Thymus (tissue), 11 donors: ENCODE data around the gene GABRB1. TPM values are rescaled to one million over a fixed set of nuclear protein-coding genes. Genes with fewer than 3 reads are reported as not detected.

ENCODE experiments used
- DNase-seq, 9 donors: peaks; one replicate each; pipeline ENCODE4 v3.0.0-alpha.2; 2013; ENCODE audit warnings: low spot score in 9 of 9, low read depth in 6 of 9, missing footprints in 1 of 9
- H3K27ac ChIP-seq, 2 donors: one replicate each; pipeline ENCODE4 v1.5.1; 2013; ENCODE audit warnings: control low read depth in 1 of 2, low read depth in 1 of 2, low read length in 1 of 2, mild to moderate bottlenecking in 1 of 2, moderate library complexity in 1 of 2
- H3K27me3 ChIP-seq, 2 donors: one replicate each; pipeline ENCODE4 v1.5.1; 2013; ENCODE audit warnings: low read length in 1 of 2; ENCODE audit not compliant: control insufficient read depth in 2 of 2, insufficient read depth in 1 of 2
- H3K36me3 ChIP-seq, 2 donors: one replicate each; pipeline ENCODE4 v1.5.1; 2013; ENCODE audit warnings: low read length in 1 of 2, mild to moderate bottlenecking in 1 of 2, moderate library complexity in 1 of 2; ENCODE audit not compliant: control insufficient read depth in 2 of 2, insufficient read depth in 2 of 2
- H3K4me1 ChIP-seq, 2 donors: one replicate each; pipeline ENCODE4 v1.5.1; 2013; ENCODE audit warnings: low read length in 2 of 2; ENCODE audit not compliant: control insufficient read depth in 2 of 2, insufficient read depth in 2 of 2
- H3K4me3 ChIP-seq, 2 donors: one replicate each; pipeline ENCODE4 v1.5.1; 2013; ENCODE audit warnings: low read length in 2 of 2, control low read depth in 1 of 2, mild to moderate bottlenecking in 1 of 2
- H3K9me3 ChIP-seq, 2 donors: one replicate each; pipeline ENCODE4 v1.5.1; 2013; ENCODE audit warnings: low read length in 1 of 2, mild to moderate bottlenecking in 1 of 2; ENCODE audit not compliant: control insufficient read depth in 2 of 2, insufficient read depth in 1 of 2
- WGBS: extraction: QIAGEN DNeasy Blood & Tissue Kit; methylation state at CpG from one replicate; pipeline ENCODE4 v1.1.7; 2013; 5-methylcytosine and 5-hydroxymethylcytosine counted together
- polyA plus RNA-seq: library from polyadenylated mRNA; stranded (reverse); fragments of 200-250 nt; gene quantifications from one replicate; pipeline ENCODE4 v1.2.3, GENCODE V29; 2013
- total RNA-seq: library from RNA; stranded (reverse); fragments of 120-200 nt; gene quantifications from one replicate; pipeline ENCODE4 v1.2.4, GENCODE V29; 2013
- donor health status: healthy.

The GABRB1 gene
- total and polyA plus RNA-seq, 2 donors: under 0.01 to 0.02 TPM

- Histone ChIP-seq H3K36me3 (no peaks in the 10 kb centered on the region), H3K27me3 (no peaks in the 10 kb centered on the region), H3K4me1 (peaks cover 7% of the 10 kb centered on the region in 2 donors), H3K27ac (peak overlapping the region; percentile 25 to 48), H3K9me3 (no peaks in the 10 kb centered on the region), H3K4me3 (peak overlapping the region; percentile 73 to 81)
- peak in 3 of 9 donors; percentile 5 to 13 (median 13) for DNase-seq
- 19% methylated on average over 6 of the region's 6 CpGs for WGBS
These were observed 431.4 kb downstream of the GABRB1 start for GRCh38 chr4:47462799-47463234.

DNA sequence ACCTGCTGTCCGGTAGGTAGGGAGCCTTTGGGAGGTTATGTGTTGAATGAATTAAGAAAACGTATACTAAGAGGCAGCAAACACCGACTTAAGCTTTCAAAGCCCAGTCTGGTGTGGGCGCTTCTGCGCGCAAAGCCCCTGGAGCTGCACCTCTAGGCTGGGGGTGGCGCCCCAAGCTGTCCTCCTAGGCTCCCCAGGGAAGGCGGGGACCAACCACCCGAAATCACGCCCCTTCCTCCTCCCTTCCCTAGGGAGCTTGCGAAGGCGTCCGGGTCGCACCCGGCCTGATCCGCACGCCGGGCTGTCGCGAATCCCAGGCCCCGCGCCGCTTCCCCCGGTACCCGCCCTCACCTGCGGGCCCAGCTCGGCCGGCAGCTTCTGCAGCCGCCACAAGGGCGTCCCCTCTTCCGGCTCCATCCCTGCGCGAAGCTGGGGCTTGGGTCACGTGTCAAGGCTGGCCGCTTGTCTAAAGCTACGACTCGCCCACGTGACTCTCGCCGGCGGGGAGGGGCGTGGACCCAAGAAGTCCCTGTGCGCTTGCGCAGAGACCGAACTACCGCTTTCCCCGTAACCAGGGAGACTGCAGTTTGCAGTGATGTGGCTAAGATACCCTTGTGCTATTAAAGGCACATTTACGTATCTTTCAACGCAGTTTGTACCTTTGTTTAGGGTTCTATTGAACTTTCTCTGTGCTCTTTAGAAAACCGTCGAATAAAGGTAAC lies 432.0 kb downstream of the GABRB1 start, which contains the start of gene COMMD8:
Gene COMMD8 (minus strand): TSS at position 468 of the 722 bp plus-strand sequence. CDS start 51 bp downstream, at position 417.
- no peaks in the 10 kb centered on the region for H3K9me3 ChIP-seq
- peak within 1 kb of the TSS; percentile 73 to 81 for H3K4me3 ChIP-seq
- DNase-seq: peak; percentile 90 to 98 (median 94)
- H3K27ac ChIP-seq: peak within 1 kb of the TSS; percentile 56 to 88
- WGBS: under 1% methylated on average over 51 of the region's 51 CpGs
- no peaks in the 10 kb centered on the region for H3K27me3 ChIP-seq
- no peaks in the 10 kb centered on the region for H3K36me3 ChIP-seq
- H3K4me1 ChIP-seq: peaks cover 7% of the 10 kb centered on the region in 2 donors

DNA sequence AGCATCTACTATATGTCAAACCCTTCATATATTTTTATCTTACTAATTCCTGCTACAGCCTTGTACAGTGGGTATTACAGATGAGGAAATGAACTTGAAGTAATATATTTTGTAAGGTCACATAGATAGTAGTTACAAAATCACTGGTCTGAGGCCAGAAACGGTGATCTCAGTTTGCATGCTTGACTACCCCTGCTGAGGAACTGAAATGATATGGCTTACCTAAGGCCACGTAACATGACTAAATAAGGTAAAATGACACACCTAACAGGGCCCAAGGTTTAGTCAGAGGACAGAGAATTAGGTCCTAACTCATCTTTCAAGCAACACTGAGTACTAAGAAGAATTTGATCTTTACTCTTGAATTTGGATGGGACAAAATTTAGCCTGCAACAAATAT lies 433.6 kb downstream of the GABRB1 start:
- Histone ChIP-seq H3K4me3 (no peak overlapping the region), H3K4me1 (peaks cover 7% of the 10 kb centered on the region in 2 donors), H3K36me3 (no peaks in the 10 kb centered on the region), H3K9me3 (no peaks in the 10 kb centered on the region), H3K27me3 (no peaks in the 10 kb centered on the region), H3K27ac (no peak overlapping the region)
- no peak for DNase-seq
- 93% methylated on average over 2 of the region's 2 CpGs for WGBS

DNA sequence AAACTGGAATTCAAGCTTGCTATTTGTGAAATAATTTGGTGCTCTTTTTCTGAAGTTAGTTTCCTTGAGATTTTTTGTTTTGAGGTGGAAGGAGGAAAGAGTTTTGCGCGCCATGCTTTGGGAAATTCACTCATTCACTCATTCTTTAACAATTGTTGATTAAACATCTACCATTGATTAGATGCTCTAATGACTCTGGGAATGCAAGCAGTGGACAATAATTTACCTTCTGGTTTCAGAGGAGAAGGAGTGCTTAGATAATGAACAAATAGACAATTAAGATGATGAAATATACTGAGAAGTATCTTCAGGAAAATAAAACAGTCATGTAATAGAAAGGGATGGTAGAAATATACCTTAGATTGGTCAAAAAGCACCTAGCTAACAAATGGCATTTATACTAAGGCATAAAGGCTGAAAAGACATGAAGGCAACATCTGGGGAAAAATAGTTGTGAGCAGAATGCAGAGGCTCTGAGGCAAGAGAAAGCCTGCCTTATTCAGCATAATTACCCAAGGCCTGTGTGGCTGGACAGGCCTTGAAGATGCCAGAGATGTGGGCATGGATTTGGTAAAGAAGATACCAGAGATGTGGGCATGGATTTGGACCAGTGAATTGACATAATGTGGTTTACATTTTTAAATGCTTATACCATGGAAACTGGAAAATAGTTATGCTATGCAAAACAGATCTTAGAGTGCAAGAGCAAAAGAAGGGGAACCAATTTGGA lies 434.9 kb downstream of the GABRB1 start:
- H3K9me3 ChIP-seq: no peaks in the 10 kb centered on the region
- no peaks in the 10 kb centered on the region for H3K27me3 ChIP-seq
- WGBS: 48% methylated on average over 2 of the region's 2 CpGs
- H3K4me1 ChIP-seq: peaks cover 7% of the 10 kb centered on the region in 2 donors
- no peak overlapping the region for H3K4me3 ChIP-seq
- DNase-seq: no peak
- H3K27ac ChIP-seq: no peak overlapping the region
- H3K36me3 ChIP-seq: no peaks in the 10 kb centered on the region

- Histone ChIP-seq H3K4me3 (no peak overlapping the region), H3K27ac (no peak overlapping the region), H3K27me3 (no peaks in the 10 kb centered on the region), H3K4me1 (no peaks in the 10 kb centered on the region), H3K36me3 (no peaks in the 10 kb centered on the region), H3K9me3 (no peaks in the 10 kb centered on the region)
- DNase-seq: no peak
- 98% methylated on average over 6 of the region's 6 CpGs for WGBS
These were observed 437.5 kb downstream of the GABRB1 start for GRCh38 chr4:47468706-47469365.

DNA sequence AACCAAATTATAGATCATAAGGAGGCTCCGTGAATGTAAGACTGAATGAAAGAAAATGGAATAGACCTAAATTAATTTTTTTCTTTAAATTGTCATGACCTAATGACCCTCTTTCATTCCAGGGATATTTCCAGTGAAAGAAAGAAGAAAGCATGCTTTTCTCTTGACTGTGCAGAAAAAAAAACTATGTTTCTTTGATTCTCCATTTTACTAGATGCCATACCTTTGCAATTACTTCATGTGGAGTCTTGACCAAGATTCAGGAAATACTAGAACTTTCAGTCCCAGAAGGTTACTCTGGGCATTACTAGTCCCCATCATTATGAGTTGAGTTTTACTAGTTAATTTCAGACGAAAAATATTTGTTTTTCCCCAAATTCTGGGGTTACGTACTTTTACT lies 438.6 kb downstream of the GABRB1 start:
- no peak for DNase-seq

DNA sequence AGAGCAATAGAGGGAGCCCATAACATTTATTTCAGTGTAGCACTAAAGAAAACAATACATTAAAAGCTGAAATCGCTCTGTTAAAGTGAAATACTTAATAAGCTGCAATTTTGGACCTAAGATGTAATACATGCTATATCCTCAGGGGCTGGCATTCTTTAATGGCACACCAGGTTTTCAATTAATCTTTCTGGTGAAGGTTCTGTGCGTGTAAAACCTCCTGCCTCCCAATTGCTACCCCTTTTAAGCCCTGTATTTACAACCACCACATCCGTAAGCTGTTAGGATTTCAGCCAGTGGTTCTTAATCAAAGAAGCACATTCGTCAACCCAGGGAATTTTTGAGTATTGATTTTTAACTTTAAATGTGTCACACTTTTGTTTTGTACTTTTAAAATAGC lies 439.7 kb downstream of the GABRB1 start:
- H3K27ac ChIP-seq: no peak overlapping the region
- no peaks in the 10 kb centered on the region for H3K4me1 ChIP-seq
- no peak for DNase-seq
- 73% methylated on average over 4 of the region's 4 CpGs for WGBS
- no peaks in the 10 kb centered on the region for H3K27me3 ChIP-seq
- H3K4me3 ChIP-seq: no peak overlapping the region
- H3K36me3 ChIP-seq: no peaks in the 10 kb centered on the region
- no peaks in the 10 kb centered on the region for H3K9me3 ChIP-seq

More for the DNA sequence above, 438.6 kb downstream of the GABRB1 start:
- H3K27ac ChIP-seq: no peak overlapping the region
- H3K4me1 ChIP-seq: no peaks in the 10 kb centered on the region
- no peaks in the 10 kb centered on the region for H3K27me3 ChIP-seq
- H3K4me3 ChIP-seq: no peak overlapping the region
- H3K36me3 ChIP-seq: no peaks in the 10 kb centered on the region
- WGBS: 96% methylated on average over 3 of the region's 3 CpGs
- H3K9me3 ChIP-seq: no peaks in the 10 kb centered on the region

DNA sequence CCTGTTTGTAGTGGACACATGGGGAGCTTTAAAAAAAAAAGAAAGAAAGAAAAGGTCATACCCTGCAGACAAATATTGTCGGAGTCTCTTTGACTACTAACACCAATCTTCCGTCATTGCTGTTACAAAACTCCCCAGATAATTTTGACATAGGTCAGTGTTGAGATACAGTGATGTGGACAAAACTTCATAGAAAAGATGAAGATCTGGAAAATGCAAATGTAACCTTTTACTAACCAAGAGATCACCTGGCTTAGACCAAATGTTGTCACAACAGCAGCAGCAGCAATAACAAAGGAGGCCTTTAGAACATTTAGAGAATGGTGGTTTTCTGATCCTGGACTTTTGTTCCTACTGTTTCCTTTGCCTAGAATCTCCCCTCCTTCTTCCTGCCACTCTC lies 440.2 kb downstream of the GABRB1 start:
- DNase-seq: no peak

More for the DNA sequence above, 440.2 kb downstream of the GABRB1 start:
- H3K4me1 ChIP-seq: no peaks in the 10 kb centered on the region
- no peaks in the 10 kb centered on the region for H3K27me3 ChIP-seq
- no peaks in the 10 kb centered on the region for H3K9me3 ChIP-seq
- H3K4me3 ChIP-seq: no peak overlapping the region
- WGBS: over 99% methylated on average over 2 of the region's 2 CpGs
- no peaks in the 10 kb centered on the region for H3K36me3 ChIP-seq
- H3K27ac ChIP-seq: no peak overlapping the region
